PFSK-1 (cell line): ENCODE results near the gene SPX.

Experiments
- FOXP2 ChIP-seq: optimal IDR thresholded peaks from 2 replicates; pipeline ENCODE3; 2011; ENCODE audit warnings: borderline replicate concordance, control low read depth, inconsistent platforms; ENCODE audit not compliant: insufficient read depth; ENCODE audit errors: extremely low read length, extremely low read depth
- POLR2AphosphoS5 ChIP-seq: IDR thresholded peaks from 2 replicates; pipeline ENCODE4 v1.6.1; 2012; ENCODE audit warnings: low read depth, mild to moderate bottlenecking, control low read depth, low read length, moderate library complexity
- SIN3A ChIP-seq: IDR thresholded peaks from 2 replicates; pipeline ENCODE4 v1.6.1; 2012; ENCODE audit warnings: mild to moderate bottlenecking, low read length, moderate library complexity, borderline replicate concordance; ENCODE audit not compliant: insufficient read depth
- TAF1 ChIP-seq: IDR thresholded peaks from 2 replicates; pipeline ENCODE4 v1.6.1; 2012; ENCODE audit warnings: low read length, control low read depth, borderline replicate concordance; ENCODE audit not compliant: insufficient read depth
- TF ChIP-seq, protein P1 (sequence below), 2 experiments: IDR thresholded peaks; 2 replicates each; pipeline versions ENCODE4 v1.6.1 to v1.8.0; 2011 to 2012; ENCODE audit warnings: low read depth in 2 of 2, low read length in 2 of 2, control low read depth in 1 of 2, inconsistent platforms in 1 of 2, mild to moderate bottlenecking in 1 of 2, moderate library complexity in 1 of 2; ENCODE audit not compliant: insufficient read depth in 1 of 2

DNA sequence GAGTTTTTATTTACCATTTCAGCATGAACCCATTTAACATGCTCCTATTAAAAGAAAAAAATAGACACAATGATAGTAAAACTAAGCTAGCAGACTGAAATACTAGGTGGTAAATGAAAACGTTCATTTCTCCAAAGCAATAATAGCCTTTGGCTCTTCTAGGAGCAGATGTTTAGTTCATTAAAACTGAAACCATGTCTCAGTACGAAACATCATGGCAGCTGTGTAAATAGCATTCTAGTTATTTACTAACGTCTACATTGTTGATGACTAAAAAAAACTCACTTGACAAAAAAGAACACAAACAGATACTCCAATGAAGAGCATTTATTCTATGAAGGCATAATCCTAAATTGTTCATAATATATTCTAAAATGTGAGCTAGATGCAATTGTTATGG, 42.6 kb upstream of the SPX start:
- no peak for TF ChIP-seq POLR2AphosphoS5
- no peak for TF ChIP-seq SIN3A
- TF ChIP-seq TAF1, result no peak
- TF ChIP-seq, protein P1, sequence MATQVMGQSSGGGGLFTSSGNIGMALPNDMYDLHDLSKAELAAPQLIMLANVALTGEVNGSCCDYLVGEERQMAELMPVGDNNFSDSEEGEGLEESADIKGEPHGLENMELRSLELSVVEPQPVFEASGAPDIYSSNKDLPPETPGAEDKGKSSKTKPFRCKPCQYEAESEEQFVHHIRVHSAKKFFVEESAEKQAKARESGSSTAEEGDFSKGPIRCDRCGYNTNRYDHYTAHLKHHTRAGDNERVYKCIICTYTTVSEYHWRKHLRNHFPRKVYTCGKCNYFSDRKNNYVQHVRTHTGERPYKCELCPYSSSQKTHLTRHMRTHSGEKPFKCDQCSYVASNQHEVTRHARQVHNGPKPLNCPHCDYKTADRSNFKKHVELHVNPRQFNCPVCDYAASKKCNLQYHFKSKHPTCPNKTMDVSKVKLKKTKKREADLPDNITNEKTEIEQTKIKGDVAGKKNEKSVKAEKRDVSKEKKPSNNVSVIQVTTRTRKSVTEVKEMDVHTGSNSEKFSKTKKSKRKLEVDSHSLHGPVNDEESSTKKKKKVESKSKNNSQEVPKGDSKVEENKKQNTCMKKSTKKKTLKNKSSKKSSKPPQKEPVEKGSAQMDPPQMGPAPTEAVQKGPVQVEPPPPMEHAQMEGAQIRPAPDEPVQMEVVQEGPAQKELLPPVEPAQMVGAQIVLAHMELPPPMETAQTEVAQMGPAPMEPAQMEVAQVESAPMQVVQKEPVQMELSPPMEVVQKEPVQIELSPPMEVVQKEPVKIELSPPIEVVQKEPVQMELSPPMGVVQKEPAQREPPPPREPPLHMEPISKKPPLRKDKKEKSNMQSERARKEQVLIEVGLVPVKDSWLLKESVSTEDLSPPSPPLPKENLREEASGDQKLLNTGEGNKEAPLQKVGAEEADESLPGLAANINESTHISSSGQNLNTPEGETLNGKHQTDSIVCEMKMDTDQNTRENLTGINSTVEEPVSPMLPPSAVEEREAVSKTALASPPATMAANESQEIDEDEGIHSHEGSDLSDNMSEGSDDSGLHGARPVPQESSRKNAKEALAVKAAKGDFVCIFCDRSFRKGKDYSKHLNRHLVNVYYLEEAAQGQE (IDR thresholded peaks at IDR 0.05; ENCODE audit: insufficient read depth in 1 of 2, low read depth in 2 of 2, low read length in 2 of 2), result no peak
- no peak for TF ChIP-seq FOXP2
